AG04450 (cell line): ENCODE measurements around the gene LNPK. TPM values are rescaled to one million over a fixed set of nuclear protein-coding genes. Genes with fewer than 3 reads are reported as not detected.

Experiments
- CTCF ChIA-PET: fragments of 300-600, 350-600 bp; formaldehyde crosslinking; extraction: SDS; loops from one replicate; lab custom pipeline; 2022; ENCODE audit warnings: antibody characterized with exemption, inconsistent platforms; lab: Charles Lee
- POLR2A ChIA-PET: fragments of 350-600 bp; formaldehyde crosslinking; extraction: SDS; loops from one replicate; lab custom pipeline; 2021; ENCODE audit warnings: antibody characterized with exemption, inconsistent platforms; lab: Yijun Ruan, JAX
- DNase-seq: peaks from one replicate; pipeline ENCODE4 v3.0.0-alpha.2; 2011; ENCODE audit warnings: low read depth, low spot score
- H3K27ac ChIP-seq: one replicate; pipeline ENCODE4 v1.5.1; 2012; ENCODE audit warnings: low read depth, low read length, control low read depth
- H3K27me3 ChIP-seq: one replicate; pipeline ENCODE4 v1.6.0; 2012; ENCODE audit warnings: low read length; ENCODE audit not compliant: control insufficient read depth, insufficient read depth
- H3K4me3 ChIP-seq: 2 replicates; pipeline ENCODE4 v1.5.1; 2011; ENCODE audit warnings: mild to moderate bottlenecking, low read depth, low read length, control low read depth
- H3K9me3 ChIP-seq: 2 replicates; pipeline ENCODE4 v1.5.1; 2012; ENCODE audit warnings: low read length; ENCODE audit not compliant: control insufficient read depth, insufficient read depth
- polyA plus RNA-seq: library from polyadenylated mRNA; depleted of rRNA; stranded (reverse); fragments of >200 nt; gene quantifications from 2 replicates; pipeline ENCODE4 v1.2.3, GENCODE V29; 2011
- TF ChIP-seq, protein P1 (sequence below): IDR thresholded peaks from 2 replicates; pipeline ENCODE4 v1.5.1; 2011; ENCODE audit warnings: low read depth, low read length, control low read depth, inconsistent platforms

LNPK gene
- polyA plus RNA-seq, 1 experiment: 29.8 TPM

- no peak overlapping the region for H3K4me3 ChIP-seq
- no peaks in the 10 kb centered on the region for H3K27me3 ChIP-seq
- H3K9me3 ChIP-seq: no peaks in the 10 kb centered on the region
- DNase-seq: no peak
- no peak overlapping the region for H3K27ac ChIP-seq
- TF ChIP-seq, protein P1, sequence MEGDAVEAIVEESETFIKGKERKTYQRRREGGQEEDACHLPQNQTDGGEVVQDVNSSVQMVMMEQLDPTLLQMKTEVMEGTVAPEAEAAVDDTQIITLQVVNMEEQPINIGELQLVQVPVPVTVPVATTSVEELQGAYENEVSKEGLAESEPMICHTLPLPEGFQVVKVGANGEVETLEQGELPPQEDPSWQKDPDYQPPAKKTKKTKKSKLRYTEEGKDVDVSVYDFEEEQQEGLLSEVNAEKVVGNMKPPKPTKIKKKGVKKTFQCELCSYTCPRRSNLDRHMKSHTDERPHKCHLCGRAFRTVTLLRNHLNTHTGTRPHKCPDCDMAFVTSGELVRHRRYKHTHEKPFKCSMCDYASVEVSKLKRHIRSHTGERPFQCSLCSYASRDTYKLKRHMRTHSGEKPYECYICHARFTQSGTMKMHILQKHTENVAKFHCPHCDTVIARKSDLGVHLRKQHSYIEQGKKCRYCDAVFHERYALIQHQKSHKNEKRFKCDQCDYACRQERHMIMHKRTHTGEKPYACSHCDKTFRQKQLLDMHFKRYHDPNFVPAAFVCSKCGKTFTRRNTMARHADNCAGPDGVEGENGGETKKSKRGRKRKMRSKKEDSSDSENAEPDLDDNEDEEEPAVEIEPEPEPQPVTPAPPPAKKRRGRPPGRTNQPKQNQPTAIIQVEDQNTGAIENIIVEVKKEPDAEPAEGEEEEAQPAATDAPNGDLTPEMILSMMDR: no peak
- ChIA-PET CTCF (no interaction called here), POLR2A (no interaction called here)
Measured at GRCh38 chr2:175947073-175947472, 55.0 kb downstream of the LNPK start.

- CTCF ChIA-PET: no interaction called here
- POLR2A ChIA-PET: no interaction called here
Measured at GRCh38 chr2:175941699-175942098, 60.4 kb downstream of the LNPK start.

GRCh38 chr2:175937216-175937615, 64.9 kb downstream of the LNPK start:
- H3K4me3 ChIP-seq: no peak overlapping the region
- CTCF ChIA-PET: no interaction called here
- no peaks in the 10 kb centered on the region for H3K9me3 ChIP-seq
- H3K27ac ChIP-seq: no peak overlapping the region
- DNase-seq: no peak
- TF ChIP-seq, protein P1: no peak
- no peaks in the 10 kb centered on the region for H3K27me3 ChIP-seq
- POLR2A ChIA-PET: no interaction called here

More at GRCh38 chr2:175941699-175942098, 60.4 kb downstream of the LNPK start:
- TF ChIP-seq, protein P1: no peak
- no peaks in the 10 kb centered on the region for H3K9me3 ChIP-seq
- H3K4me3 ChIP-seq: no peak overlapping the region
- no peaks in the 10 kb centered on the region for H3K27me3 ChIP-seq
- no peak for DNase-seq
- H3K27ac ChIP-seq: no peak overlapping the region

GRCh38 chr2:175935289-175936181, 66.5 kb downstream of the LNPK start:
- Histone ChIP-seq H3K4me3 (no peak overlapping the region), H3K9me3 (no peaks in the 10 kb centered on the region), H3K27ac (no peak overlapping the region), H3K27me3 (no peaks in the 10 kb centered on the region)
- ChIA-PET CTCF (no interaction called here), POLR2A (no interaction called here)
- TF ChIP-seq, protein P1: no peak
- no peak for DNase-seq

DNA sequence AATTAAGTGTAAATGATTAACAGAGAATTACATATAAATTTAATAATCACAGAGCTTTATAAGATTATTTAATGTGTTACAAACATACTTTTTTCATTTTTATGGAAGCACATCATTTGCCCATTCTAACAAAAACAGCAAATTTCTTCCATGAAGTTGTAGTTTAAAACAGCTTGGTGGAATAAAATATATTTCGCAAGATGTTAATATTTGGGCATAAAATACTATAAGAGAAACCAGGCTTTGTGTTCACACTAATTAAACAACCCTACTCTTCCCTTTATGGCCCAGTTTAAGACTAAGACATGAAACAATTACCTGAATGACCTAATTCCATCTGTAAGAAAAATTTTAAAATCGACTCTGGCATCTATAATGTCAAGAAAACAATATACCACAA, 69.4 kb downstream of the LNPK start:
- ChIA-PET CTCF (no interaction called here), POLR2A (no interaction called here)
- Histone ChIP-seq H3K4me3 (no peak overlapping the region), H3K27me3 (no peaks in the 10 kb centered on the region), H3K27ac (no peak overlapping the region), H3K9me3 (no peaks in the 10 kb centered on the region)
- DNase-seq: no peak
- TF ChIP-seq, protein P1: no peak
